ENCODE data around the gene PPP1R1C.

- TF ChIP-seq RAD21 (conservative IDR thresholded peaks at IDR 0.05) (no peak), EZH2 (IDR thresholded peaks at IDR 0.05; ENCODE audit: borderline replicate concordance, insufficient read depth, low read length, poor library complexity, severe bottlenecking) (no peak), POLR2AphosphoS5 (IDR thresholded peaks at IDR 0.05) (no peak)
- TF ChIP-seq, protein P1, sequence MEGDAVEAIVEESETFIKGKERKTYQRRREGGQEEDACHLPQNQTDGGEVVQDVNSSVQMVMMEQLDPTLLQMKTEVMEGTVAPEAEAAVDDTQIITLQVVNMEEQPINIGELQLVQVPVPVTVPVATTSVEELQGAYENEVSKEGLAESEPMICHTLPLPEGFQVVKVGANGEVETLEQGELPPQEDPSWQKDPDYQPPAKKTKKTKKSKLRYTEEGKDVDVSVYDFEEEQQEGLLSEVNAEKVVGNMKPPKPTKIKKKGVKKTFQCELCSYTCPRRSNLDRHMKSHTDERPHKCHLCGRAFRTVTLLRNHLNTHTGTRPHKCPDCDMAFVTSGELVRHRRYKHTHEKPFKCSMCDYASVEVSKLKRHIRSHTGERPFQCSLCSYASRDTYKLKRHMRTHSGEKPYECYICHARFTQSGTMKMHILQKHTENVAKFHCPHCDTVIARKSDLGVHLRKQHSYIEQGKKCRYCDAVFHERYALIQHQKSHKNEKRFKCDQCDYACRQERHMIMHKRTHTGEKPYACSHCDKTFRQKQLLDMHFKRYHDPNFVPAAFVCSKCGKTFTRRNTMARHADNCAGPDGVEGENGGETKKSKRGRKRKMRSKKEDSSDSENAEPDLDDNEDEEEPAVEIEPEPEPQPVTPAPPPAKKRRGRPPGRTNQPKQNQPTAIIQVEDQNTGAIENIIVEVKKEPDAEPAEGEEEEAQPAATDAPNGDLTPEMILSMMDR (IDR thresholded peaks at IDR 0.05; ENCODE audit: poor library complexity, severe bottlenecking): no peak
Measured at GRCh38 chr2:181977661-181978350, 7.8 kb upstream of the PPP1R1C start.

Measured in neural cell (in vitro differentiated cells).